GM12892 (cell line): ENCODE results near the gene DTNBP1.

ENCODE experiments used
- DNase-seq: peaks from one replicate; pipeline ENCODE4 v3.0.0; 2011; ENCODE audit not compliant: insufficient read length
- FAIRE-seq: peaks from 2 replicates; lab custom pipeline; 2011; peaks lifted over from hg19 to GRCh38; lab: Jason Lieb, UNC
- POLR2A ChIP-seq: IDR thresholded peaks from 2 replicates; pipeline ENCODE4 v1.6.1; 2011; ENCODE audit warnings: low read depth, low read length, control low read depth
- POLR2AphosphoS5 ChIP-seq: IDR thresholded peaks from 2 replicates; pipeline ENCODE4 v1.6.1; 2011; ENCODE audit warnings: low read depth, low read length, control low read depth
- TAF1 ChIP-seq: IDR thresholded peaks from 2 replicates; pipeline ENCODE4 v1.6.1; 2011; ENCODE audit warnings: low read depth, mild to moderate bottlenecking, control low read depth, low read length, borderline replicate concordance

DTNBP1 gene

DNA sequence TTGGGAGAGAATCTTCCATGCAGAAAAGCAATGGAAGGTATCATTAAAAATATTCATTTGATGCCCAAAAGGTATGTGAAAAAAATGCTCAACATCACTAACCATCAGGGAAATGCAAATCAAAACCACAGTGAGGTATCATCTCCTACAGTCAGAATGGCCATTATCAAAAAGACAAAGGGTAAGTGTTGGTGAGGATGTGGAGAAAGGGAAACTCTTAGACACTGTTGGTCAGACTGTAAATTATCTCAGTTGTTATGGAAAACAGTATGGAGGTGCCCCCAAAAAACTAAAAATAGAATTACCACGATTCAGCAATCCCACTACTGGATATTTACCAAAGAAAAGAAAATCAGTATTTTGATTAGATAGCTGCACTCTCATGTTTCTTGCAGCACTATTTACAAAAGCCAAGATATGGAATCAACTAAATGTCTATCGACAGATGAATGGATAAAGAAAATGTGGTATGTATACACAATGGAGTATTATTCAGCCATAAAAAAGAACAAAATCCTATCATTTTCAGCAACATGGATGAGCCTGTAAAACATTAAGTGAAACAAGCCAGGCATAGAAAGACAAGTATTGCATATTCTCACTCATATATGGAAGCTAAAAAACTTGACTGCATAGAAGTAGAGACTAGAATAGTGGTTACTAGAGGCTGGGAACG, 84.0 kb downstream of the DTNBP1 start:
- no peak for TF ChIP-seq TAF1
- no peak for TF ChIP-seq POLR2A
- TF ChIP-seq POLR2AphosphoS5, result no peak
- DNase-seq (no peak), FAIRE-seq (no peak)

DNA sequence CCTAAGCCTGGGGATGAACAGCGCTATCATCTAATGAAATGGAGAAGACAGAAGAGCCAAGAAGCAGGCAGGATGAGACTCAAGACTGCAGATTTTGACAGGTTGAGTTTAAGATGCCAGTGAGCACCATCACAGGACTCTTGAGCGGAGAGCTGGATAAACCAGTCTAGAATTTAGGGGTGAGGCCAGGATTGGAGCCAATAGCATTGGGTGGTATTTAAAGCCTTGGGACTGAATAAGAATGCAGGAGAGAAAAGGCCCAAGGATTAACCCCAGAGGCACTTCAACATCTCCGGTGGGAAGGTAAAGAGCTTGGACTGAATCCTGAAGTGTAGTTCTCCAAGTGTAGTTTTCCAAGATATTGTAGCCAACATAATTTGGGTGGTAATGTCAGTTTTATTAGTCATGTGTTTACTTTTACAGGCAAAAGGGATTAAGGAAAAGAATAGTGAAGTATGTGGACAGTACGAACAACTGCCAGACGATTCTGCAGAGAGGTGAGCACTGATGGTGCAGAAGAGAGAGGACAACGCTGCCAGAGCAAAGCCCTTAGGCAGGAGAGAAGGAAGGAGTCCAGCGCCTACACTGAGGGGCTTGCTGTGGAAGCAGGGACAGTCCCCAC, 85.2 kb downstream of the DTNBP1 start:
- no peak for FAIRE-seq
- TF ChIP-seq POLR2AphosphoS5, result no peak
- TF ChIP-seq POLR2A, result no peak
- TF ChIP-seq TAF1, result no peak

DNA sequence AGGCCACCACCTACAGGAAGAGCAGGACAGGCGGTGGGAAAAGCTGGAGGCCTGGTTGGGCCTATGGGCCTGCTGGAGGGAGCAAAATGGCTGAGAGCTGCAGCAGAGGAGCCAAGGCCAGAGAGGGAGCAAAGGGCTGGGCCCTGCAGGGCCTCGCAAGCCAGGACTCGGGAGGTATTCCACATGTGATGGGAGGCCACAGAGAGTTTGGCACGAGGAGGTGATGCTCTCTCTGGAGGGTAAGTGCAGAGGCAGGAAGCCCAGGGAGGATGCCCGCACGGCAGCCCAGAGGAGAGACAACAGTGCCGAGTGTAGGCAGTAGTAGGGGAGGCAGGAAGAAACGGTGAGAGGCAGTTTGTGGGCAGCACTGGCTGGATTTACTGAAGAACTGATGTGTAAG, 85.7 kb downstream of the DTNBP1 start:
- no peak for FAIRE-seq

More for the DNA sequence above, 85.2 kb downstream of the DTNBP1 start:
- no peak for DNase-seq

GRCh38 chr6:15575357-15576033, 87.3 kb downstream of the DTNBP1 start:
- no peak for FAIRE-seq
- TF ChIP-seq POLR2AphosphoS5, result no peak
- TF ChIP-seq TAF1, result no peak
- no peak for TF ChIP-seq POLR2A
- DNase-seq, result no peak

More for the DNA sequence above, 85.7 kb downstream of the DTNBP1 start:
- DNase-seq, result no peak
- TF ChIP-seq TAF1 (no peak), POLR2A (no peak), POLR2AphosphoS5 (no peak)

GRCh38 chr6:15574486-15574885, 88.3 kb downstream of the DTNBP1 start:
- FAIRE-seq, result no peak
- no peak for DNase-seq
- TF ChIP-seq POLR2A (no peak), TAF1 (no peak), POLR2AphosphoS5 (no peak)

- DNase-seq (no peak), FAIRE-seq (no peak)
- TF ChIP-seq POLR2AphosphoS5 (no peak), TAF1 (no peak), POLR2A (no peak)
Observed at GRCh38 chr6:15574023-15574422, 88.8 kb downstream of the DTNBP1 start.

DNA sequence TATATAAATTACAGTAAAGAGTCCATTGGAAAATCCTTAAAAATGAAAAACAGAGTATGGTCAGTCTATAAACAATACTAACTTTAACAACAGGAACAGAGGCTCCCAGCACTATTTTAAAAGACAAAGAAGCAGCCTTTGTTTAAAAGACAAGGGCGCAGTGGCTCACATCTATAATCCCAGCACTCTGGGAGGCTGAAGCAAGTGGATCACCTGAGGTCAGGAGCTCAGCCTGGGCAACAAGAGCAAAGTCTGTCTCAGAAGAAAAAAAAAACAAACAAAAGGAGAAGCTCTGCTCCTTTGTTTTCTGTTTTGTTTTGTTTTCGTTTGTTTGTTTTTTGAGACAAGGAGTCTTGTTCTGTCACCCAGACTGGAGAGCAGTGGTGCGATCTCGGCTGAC, 89.4 kb downstream of the DTNBP1 start:
- FAIRE-seq (no peak), DNase-seq (no peak)
- TF ChIP-seq TAF1 (no peak), POLR2AphosphoS5 (no peak), POLR2A (no peak)

DNA sequence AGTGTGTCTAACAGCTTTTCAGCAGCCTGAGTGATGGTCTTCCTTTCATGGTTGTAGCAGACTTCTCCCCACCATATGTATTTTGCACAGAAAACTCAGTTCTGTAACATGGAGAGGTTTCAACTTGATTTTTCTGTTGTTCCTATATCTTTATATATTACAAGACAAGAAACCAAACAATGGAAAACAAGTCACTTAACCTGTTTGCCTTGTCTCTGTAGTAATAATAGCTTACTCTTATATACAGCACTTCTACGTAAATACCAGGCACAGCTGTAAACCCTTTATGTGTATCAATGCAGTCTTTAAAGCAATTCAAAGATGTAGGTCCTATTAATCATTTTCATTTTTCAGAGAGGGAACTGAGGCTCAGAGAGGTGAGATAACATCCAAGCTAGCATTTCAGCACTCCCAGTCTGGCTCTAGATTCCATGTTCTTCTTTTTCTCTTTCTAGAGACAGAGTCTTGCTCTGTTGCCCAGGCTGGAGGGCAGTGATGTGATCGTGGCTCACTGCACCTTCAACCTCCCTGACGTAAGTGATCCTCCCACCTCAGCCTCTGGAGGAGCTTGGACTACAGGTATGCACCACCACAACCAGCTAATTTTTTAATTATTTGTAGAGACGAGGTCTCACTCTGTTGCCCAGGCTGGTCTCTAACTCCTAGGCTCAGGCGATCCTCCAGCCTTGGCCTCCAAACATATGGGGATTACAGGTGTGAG, 90.4 kb downstream of the DTNBP1 start:
- no peak for DNase-seq
- no peak for FAIRE-seq
- TF ChIP-seq POLR2AphosphoS5 (no peak), TAF1 (no peak), POLR2A (no peak)

DNA sequence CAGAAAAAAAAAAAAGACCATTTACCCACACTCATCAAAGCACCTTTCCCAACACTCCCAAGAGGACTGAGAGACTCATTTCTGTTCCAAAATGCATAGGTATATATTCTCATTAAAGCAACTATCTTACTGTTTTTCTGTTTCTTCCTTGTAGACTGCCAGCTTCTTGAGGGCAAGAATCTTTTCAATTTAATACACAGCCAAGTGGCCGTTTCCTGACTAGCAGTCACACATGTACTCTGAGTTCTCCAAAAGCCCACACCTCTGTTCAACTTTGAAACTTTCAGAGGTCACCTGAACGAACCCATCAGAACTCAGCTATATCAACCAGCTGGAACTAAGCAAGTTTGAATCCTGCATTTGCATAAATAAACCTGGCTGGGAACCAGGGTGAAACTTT, 92.7 kb downstream of the DTNBP1 start:
- DNase-seq (no peak), FAIRE-seq (no peak)
- TF ChIP-seq POLR2A (no peak), POLR2AphosphoS5 (no peak), TAF1 (no peak)

GRCh38 chr6:15569035-15569995, 93.5 kb downstream of the DTNBP1 start:
- DNase-seq, result no peak
- peak; percentile 56 for FAIRE-seq

More at GRCh38 chr6:15569035-15569995, 93.5 kb downstream of the DTNBP1 start:
- TF ChIP-seq TAF1 (no peak), POLR2AphosphoS5 (no peak), POLR2A (no peak)
